LoVo (cell line): Measurements from ENCODE around the gene SLC26A1.

Source experiments
- DNase-seq: peaks from one replicate; pipeline ENCODE4 v3.0.0-alpha.2; 2016; ENCODE audit warnings: low spot score

SLC26A1 gene

GRCh38 chr4:964346-965025, 28.7 kb downstream of the SLC26A1 start:
- no peak for DNase-seq

GRCh38 chr4:963276-964225, 29.7 kb downstream of the SLC26A1 start:
- DNase-seq, result no peak

- DNase-seq, result no peak
These were observed 30.7 kb downstream of the SLC26A1 start for GRCh38 chr4:962231-963208.

GRCh38 chr4:961351-962230, 31.6 kb downstream of the SLC26A1 start:
- no peak for DNase-seq

- no peak for DNase-seq
These were observed 32.4 kb downstream of the SLC26A1 start for GRCh38 chr4:960636-961350.

- DNase-seq, result no peak
These were observed 33.0 kb downstream of the SLC26A1 start for GRCh38 chr4:960140-960635.

GRCh38 chr4:959338-960139, 33.7 kb downstream of the SLC26A1 start:
- no peak for DNase-seq

GRCh38 chr4:958696-959337, 34.4 kb downstream of the SLC26A1 start:
- DNase-seq, result no peak

GRCh38 chr4:958314-958665, 34.9 kb downstream of the SLC26A1 start:
- no peak for DNase-seq

- no peak for DNase-seq
These were observed 35.5 kb downstream of the SLC26A1 start for GRCh38 chr4:957581-958313.

GRCh38 chr4:957231-957580, 36.0 kb downstream of the SLC26A1 start:
- no peak for DNase-seq

- no peak for DNase-seq
These were observed 36.5 kb downstream of the SLC26A1 start for GRCh38 chr4:956531-957230.

GRCh38 chr4:955931-956381, 37.2 kb downstream of the SLC26A1 start:
- no peak for DNase-seq

- DNase-seq, result no peak
These were observed 37.9 kb downstream of the SLC26A1 start for GRCh38 chr4:955161-955921.

GRCh38 chr4:954211-955020, 38.8 kb downstream of the SLC26A1 start:
- DNase-seq, result no peak

- no peak for DNase-seq
These were observed 39.7 kb downstream of the SLC26A1 start for GRCh38 chr4:953574-953915.
